GM18951 (cell line): ENCODE results near the gene UBE3C.

ENCODE experiments used
- POLR2A ChIP-seq: IDR thresholded peaks from 4 replicates; pipeline ENCODE4 v1.6.1; 2011; ENCODE audit warnings: mild to moderate bottlenecking; ENCODE audit not compliant: insufficient read length, insufficient read depth; ENCODE audit errors: extremely low read depth
- in situ Hi-C: fragments of 300-500 bp; cut with MboI; formaldehyde crosslinking; loops from one replicate; pipeline ENCODE4 v1.12.0; 2022; ENCODE audit warnings: low sequenced_read_pairs, mixed read lengths, inconsistent platforms; ENCODE audit not compliant: unreplicated experiment

UBE3C gene

GRCh38 chr7:157295338-157295737 lies 156.6 kb downstream of the UBE3C start:
- no peak for TF ChIP-seq POLR2A
- in situ Hi-C loops, result no loop called here

- in situ Hi-C loops, result no loop called here
These were observed 158.5 kb downstream of the UBE3C start for GRCh38 chr7:157297185-157297584.

DNA sequence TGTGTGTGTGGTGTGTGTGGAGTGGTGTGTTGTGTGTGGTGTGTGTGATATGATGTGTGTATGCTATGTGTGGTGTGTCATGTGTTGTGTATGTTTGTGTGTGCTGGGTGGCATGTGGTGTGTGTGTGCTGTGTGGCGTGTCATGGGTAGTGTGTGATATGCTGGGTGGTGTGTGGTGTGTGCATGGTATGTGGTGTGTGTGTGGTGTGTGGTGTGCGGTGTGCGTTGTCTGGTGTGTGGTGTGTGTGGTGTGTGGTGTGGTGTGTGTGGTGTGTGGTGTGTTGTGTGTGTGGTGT lies 160.5 kb downstream of the UBE3C start:
- no peak for TF ChIP-seq POLR2A
- in situ Hi-C loops, result no loop called here

More at GRCh38 chr7:157297185-157297584, 158.5 kb downstream of the UBE3C start:
- TF ChIP-seq POLR2A, result no peak

DNA sequence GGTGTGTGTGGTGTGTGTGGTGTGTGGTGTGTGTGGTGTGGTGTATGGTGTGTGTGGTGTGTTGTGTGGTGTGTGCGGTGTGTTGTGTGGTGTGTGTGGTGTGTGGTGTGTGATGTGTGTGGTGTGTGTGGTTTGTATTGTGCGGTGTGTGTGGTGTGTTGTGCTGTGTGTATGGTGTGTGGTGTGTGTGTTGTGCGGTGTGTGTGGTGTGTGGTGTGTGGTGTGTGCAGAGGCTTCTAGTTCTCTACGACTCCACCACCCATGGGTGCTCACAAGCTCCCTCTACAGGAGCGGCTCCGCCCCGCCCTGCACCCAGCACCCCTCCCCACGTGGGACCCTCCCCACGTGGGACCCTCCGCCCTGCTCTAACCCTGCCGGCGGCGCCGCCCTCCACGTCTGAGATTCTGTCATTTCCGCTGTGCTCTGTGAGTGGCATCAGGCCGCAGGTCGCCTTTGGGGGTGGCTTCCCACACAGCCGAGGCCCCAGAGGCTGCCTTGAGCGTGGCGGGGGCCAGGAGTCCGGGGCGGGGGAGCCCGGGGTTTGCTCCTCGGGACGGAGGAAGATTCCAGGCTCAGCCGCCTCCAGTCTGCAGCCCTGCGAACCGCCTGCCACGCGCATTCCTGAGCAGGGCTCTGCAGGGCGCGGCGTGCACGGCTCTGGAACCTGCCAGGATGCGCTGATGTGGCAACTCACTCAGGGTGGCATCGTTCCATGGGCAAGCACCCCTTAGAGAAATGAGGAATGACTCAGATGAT lies 161.1 kb downstream of the UBE3C start:
- in situ Hi-C loops, result no loop called here
- no peak for TF ChIP-seq POLR2A

GRCh38 chr7:157300369-157300825 lies 161.7 kb downstream of the UBE3C start:
- TF ChIP-seq POLR2A, result no peak
- in situ Hi-C loops, result no loop called here

DNA sequence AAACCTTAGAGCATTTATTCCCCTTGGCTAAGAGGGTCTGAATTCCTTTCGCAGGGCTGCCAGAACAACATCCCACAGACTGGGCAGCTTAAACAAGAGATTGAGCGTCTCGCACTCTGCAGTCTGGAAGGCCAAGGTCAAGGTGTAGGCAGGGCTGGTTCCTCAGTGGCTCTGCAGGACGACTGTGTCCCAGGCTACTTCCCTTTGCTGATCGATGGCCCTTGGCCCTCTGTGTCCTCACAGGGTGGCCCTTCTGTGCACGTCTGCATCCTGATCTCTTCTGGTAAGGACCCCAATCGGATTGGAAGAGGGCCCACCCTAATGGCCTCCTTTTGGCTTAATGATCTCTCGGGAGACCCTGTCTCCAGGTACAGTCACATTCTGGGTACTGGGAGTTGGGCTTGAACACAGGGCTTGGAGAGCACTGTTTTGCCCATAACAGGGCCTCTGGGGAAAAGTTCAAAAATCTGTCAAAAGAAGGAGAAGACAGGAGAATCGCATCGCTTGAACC lies 162.9 kb downstream of the UBE3C start:
- TF ChIP-seq POLR2A, result no peak
- in situ Hi-C loops, result no loop called here

GRCh38 chr7:157306846-157307838 lies 168.4 kb downstream of the UBE3C start:
- in situ Hi-C loops, result no loop called here

DNA sequence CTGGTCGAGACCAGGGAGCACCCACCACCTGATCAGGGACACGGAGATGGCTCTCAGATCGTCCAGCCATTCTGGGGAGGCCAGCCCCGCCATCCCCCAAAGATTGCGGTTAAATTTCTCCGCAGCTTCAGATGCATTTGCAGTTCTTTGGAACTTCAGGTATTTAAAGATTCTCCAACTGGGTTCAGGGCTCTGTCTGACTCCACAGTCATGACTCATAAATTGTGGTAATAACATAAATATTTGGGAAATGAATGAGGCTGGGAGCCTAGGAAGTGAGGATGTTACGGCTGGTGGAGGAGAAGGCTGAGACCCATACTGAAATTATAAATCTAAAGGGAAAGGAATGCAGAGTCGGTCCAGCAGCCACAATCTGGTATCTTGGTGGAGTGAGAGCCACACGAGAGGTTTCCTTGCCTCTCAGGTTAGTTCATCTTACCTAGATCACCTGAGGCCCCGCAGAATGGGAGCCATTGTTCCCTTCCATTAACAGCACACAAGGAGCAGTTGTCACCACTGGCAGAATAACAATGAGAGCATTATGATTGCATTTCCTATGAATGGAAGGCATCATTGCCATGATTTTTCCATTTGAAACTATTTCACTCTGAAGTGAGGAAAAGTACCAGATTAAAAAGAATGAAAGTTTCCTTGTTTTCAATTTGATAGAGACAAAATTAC lies 171.4 kb downstream of the UBE3C start:
- in situ Hi-C loops, result no loop called here
- no peak for TF ChIP-seq POLR2A

More at GRCh38 chr7:157306846-157307838, 168.4 kb downstream of the UBE3C start:
- TF ChIP-seq POLR2A, result no peak

- TF ChIP-seq POLR2A, result no peak
- in situ Hi-C loops, result no loop called here
These were observed 172.0 kb downstream of the UBE3C start for GRCh38 chr7:157310676-157311185.

GRCh38 chr7:157312941-157313340 lies 174.2 kb downstream of the UBE3C start:
- TF ChIP-seq POLR2A, result no peak
- in situ Hi-C loops, result no loop called here

- no peak for TF ChIP-seq POLR2A
- in situ Hi-C loops, result no loop called here
These were observed 174.9 kb downstream of the UBE3C start for GRCh38 chr7:157313645-157314044.

- TF ChIP-seq POLR2A, result no peak
- in situ Hi-C loops, result no loop called here
These were observed 179.4 kb downstream of the UBE3C start for GRCh38 chr7:157318015-157318706.
